ENCODE data around the gene ATP5PD. TPM values are rescaled to one million over a fixed set of nuclear protein-coding genes. Genes with fewer than 3 reads are reported as not detected.
"Not testable (repeated sequence)": the region's sequence is repeated elsewhere in the genome, so short reads cannot be mapped to it uniquely, and the experiment has no call there.

The ATP5PD gene
- total RNA-seq, 1 donor from 2014 or later, result 937 TPM

GRCh38 chr17:75031972-75032719, 14.6 kb downstream of the ATP5PD start:
- peak; percentile 25 for ATAC-seq
- peak; percentile 71 for DNase-seq
- intact Hi-C loops (cut with micrococcal nuclease), result no loop called here

DNA sequence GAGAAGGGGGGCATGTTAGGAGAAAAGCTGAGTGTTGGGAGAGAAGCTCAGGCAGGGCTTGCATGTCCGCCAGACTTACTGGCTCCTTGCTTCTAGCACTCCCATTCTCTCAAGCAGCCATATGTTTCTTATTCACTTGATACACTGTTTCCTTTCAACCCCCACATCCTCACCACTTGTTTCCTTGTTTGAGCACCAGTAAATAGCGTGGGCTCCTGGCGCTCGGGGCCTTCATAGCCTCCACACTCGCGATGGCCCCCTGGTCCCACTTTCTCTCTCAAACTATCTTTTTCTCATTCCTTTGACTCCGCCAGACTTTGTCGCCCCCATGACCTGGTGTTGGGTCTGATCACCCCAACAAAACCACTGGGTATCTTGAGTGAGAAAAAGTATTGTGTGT, 16.6 kb downstream of the ATP5PD start:
- DNase-seq (no peak), ATAC-seq (no peak)
- intact Hi-C loops (cut with micrococcal nuclease), result no loop called here

DNA sequence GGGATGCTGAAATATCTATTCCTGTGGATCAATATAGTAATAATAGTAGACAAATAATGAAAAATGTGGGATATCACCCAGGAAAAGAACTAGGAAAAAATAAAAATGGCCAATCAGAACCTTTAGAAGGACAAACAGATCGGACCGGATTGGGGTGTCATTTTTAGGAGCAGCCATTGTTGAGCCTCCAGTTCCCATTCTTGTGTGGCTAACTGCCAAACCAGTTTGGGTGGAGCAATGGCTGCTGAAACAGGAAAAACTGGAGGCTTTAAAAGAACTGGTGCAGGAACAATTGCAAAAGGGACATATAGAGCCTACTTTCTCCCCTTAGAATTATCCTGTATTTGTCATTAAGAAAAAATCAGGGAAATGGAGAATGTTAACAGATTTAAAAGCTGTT, 20.1 kb downstream of the ATP5PD start:
- DNase-seq; ATAC-seq; intact Hi-C loops (cut with micrococcal nuclease): not testable (repeated sequence)

- DNase-seq; ATAC-seq; intact Hi-C loops (cut with micrococcal nuclease): not testable (repeated sequence)
Measured at GRCh38 chr17:75025398-75025734, 21.4 kb downstream of the ATP5PD start.

DNA sequence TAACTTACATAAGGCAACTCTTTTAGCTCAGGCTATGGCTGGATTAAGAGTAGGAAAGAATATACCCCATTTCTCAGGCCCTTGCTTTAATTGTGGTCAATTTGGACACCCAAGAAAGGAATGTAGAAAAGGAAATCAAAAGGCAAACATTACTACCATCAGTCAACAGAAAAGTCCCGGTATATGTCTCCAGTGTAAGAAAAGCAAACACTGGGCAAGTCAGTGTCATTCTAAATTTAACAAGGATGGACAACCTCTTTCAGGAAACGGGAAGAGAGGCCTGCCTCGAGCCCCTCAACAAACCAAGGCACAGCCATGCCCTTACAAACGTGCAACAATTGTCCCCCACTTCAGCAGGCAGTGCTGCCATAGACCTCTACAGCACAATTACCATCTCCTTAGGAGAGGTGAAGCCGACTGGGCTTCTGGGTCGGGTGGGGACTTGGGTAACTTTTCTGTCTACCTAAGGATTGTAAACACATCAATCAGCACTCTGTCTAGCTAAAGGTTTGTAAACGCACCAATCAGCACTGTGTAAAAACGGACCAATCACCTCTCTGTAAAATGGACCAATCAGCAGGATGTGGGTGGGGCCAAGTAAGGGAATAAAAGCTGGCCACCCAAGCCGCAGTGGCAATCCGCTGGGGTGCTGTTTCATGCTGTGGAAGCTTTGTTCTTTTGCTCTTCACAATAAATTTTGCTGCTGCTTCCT, 21.9 kb downstream of the ATP5PD start:
- intact Hi-C loops (cut with micrococcal nuclease), result no loop called here
- ATAC-seq (no peak), DNase-seq (no peak)

- ATAC-seq, result no peak
- DNase-seq, result no peak
- intact Hi-C loops (cut with micrococcal nuclease), result no loop called here
Measured at GRCh38 chr17:75020331-75021110, 26.2 kb downstream of the ATP5PD start.

DNA sequence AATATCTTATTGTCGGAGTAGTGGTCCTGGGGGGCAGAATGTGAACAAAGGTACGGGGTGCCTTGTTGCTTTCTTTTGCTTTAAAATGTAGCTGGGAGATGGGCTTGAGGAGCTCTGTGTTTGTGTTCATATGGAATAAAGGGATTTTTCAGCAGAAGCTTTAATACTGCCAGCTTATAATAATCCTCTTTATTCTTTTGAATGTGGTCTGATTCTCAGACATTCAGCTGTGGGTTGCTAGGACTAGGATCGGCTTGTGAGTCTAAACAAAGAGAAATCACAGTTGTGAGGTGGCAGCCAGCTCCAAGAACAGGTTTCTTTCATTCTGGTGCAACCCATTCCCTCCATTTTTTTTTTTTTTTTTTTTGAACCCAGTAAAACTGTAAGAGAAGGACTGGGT, 27.1 kb downstream of the ATP5PD start:
- DNase-seq, result no peak
- no peak for ATAC-seq
- intact Hi-C loops (cut with micrococcal nuclease), result no loop called here

- ATAC-seq, result no peak
- intact Hi-C loops (cut with micrococcal nuclease), result no loop called here
- DNase-seq, result no peak
Measured at GRCh38 chr17:75019146-75019545, 27.6 kb downstream of the ATP5PD start.

- intact Hi-C loops (cut with micrococcal nuclease), result no loop called here
- DNase-seq (no peak), ATAC-seq (no peak)
Measured at GRCh38 chr17:75013092-75013559, 33.6 kb downstream of the ATP5PD start.

DNA sequence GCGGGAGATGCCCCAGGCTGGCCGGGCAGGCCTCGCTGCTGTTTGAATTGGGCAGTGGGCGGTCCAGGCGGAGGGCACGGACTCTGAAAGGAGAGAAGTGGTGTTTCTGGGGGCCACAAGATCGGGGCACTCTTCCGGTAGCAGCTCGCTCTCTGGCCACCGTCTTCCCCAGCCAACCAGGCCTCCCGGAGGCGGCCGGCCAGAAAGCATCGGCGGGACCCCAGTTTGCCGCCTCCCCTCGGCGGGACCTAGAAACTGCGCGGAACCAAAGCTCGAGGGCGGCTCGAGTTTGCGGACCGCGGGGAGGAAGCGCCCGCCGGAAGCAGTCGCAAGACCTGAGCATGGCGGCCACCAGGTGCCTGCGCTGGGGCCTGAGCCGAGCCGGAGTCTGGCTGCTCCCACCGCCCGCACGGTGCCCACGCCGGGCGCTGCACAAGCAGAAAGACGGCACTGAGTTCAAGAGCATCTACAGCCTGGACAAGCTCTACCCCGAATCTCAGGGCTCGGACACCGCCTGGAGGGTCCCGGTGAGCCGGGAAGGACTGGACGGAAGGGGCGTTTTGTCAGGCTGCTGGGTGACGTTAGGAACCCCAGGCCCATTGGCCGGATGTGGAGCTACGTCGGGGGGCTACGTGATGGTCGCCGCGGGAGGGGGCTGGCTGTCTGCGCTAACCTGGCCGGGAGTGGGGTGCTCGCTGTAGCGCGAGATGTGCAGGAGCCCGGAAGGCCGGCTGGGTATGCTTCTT, 34.2 kb downstream of the ATP5PD start, which contains the start of gene MRPL58:
TSS of gene MRPL58 (plus strand) at position 325 of the 746 bp plus-strand sequence. CDS start at position 342, 17 bp downstream.
- DNase-seq (peak; percentile 90), ATAC-seq (peak; percentile 92)
- intact Hi-C loops (cut with micrococcal nuclease), result no loop called here

DNA sequence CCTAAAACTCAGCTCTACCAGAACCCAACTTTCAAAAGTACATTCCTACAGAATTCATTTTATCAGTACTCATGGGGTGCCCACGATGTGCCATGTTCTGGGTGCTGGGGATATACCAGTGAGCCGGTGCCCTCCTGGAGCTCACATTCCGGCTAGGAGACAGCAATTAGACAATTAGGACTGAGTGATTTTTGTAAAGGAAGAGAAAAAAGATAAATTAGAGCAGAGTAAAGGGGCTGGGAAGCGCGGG, 34.7 kb downstream of the ATP5PD start:
- intact Hi-C loops (cut with micrococcal nuclease), result no loop called here
- no peak for DNase-seq
- no peak for ATAC-seq

DNA sequence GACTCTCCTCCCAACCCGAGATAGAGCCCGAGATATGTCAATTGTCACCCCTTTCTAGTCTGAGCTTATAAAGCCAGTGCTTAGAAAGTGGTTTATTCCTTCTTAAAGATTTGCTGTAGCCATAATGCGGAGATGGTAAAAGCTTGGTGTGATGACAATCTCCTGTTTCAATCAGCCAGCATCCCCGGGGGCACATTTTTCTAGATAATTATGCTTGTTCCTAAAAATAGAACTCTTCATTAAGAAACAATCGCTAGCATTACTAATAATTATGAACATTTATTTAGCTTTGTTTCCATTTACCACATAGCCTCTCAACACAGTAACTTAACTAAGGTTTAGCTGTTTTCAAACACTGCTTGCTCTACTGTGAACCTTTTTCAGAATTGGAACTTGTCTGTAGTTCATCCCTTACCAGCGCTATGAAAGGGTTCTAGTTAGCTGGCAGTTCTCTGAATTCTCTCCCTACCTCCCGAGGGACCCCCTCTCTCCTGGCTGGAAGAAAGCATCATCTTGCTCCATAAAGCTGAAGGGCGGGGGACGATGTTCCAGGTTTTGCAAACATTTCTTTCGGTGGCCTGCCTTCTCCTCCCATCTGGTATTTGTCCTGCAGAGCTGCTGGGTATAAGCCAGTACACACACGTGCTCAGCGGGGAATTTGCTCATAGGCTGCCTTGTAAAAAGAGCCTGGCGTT, 35.2 kb downstream of the ATP5PD start:
- DNase-seq (peak; percentile 60), ATAC-seq (peak; percentile 81)
- intact Hi-C loops (cut with micrococcal nuclease), result no loop called here

GRCh38 chr17:75010683-75011400, 35.9 kb downstream of the ATP5PD start:
- intact Hi-C loops (cut with micrococcal nuclease), result no loop called here
- ATAC-seq, result peak; percentile 66
- DNase-seq, result peak; percentile 64

GRCh38 chr17:75009139-75009724, 37.5 kb downstream of the ATP5PD start:
- intact Hi-C loops (cut with micrococcal nuclease), result no loop called here
- ATAC-seq, result no peak
- no peak for DNase-seq

- ATAC-seq (no peak), DNase-seq (no peak)
- intact Hi-C loops (cut with micrococcal nuclease), result no loop called here
Measured at GRCh38 chr17:75008373-75008772, 38.4 kb downstream of the ATP5PD start.

DNA sequence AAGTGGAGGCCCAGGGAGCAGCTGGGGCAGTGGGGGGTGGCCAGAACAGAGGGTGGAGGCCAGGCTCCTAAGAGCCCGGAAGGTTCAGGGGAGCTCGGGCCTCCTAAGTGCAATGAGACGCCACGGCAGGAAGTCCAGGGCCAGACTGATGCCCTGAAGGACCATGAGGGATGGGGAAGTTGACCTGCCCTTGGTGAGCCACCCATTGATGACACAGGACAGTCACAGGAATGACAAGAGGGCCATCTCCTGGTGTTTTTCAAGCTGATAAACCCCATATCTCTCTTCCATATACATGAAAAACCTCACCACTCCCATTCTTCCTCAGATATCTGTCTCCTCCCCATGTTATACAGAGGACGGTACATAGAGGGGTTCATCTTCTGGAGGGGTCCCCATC, 40.1 kb downstream of the ATP5PD start:
- no peak for DNase-seq
- no peak for ATAC-seq
- intact Hi-C loops (cut with micrococcal nuclease), result no loop called here

DNA sequence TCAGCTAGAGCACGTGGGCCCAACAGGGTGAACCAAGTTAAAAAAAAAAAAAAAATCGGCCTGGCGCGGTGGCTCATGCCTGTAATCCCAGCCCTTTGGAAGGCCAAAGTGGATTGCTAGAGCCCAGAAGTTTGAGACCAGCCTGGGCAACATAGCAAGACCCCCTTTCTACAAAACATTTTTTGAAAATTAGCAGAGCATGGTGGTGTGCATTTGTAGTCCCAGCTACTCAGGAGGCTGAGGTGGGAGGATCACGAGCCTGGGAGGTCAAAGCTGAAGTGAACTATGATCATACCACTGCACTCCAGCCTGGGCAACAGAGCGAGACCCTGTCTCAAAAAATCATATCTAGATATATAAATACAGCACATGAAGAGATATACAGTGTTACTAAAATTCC, 40.7 kb downstream of the ATP5PD start:
- intact Hi-C loops (cut with micrococcal nuclease); DNase-seq; ATAC-seq: not testable (repeated sequence)

GRCh38 chr17:75005291-75005690, 41.5 kb downstream of the ATP5PD start:
- ATAC-seq, result no peak
- intact Hi-C loops (cut with micrococcal nuclease), result no loop called here
- no peak for DNase-seq

Data from left ventricle myocardium superior (tissue), 1 donor.